ENCODE data around the gene NDUFC1. TPM values are rescaled to one million over a fixed set of nuclear protein-coding genes. Genes with fewer than 3 reads are reported as not detected.

The NDUFC1 gene
- total and polyA plus RNA-seq, 9 of the 15 experiments (the other 6 are each of a cell fraction or from before 2014, with no cell fraction given), result 58.9 to 378 (median 120) TPM

DNA sequence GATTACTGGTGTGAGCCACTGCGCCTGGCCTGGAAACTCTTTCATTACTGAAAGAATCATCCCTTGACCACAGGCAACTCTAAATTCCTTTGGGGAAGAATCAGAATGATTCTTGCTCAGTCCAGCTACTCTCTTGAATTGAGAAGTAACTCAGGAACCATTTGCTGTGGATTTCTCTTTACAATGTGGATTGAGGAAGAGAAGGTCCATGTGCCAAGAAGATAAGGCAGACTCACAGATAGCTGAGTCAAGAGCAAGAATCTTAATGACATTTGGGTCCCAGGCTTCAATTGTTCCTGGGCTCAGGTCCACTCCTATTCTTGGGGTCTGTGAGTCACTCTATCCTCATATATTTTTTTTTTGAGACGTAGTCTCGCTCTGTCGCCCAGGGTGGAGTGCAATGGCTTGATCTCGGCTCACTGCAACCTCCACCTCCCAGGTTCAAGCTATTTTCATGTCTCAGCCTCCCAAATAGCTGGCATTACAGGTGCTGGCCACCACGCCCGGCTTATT is 16.0 kb downstream of the NDUFC1 start:
- in situ Hi-C loops (cut with MboI) (no loop called here), intact Hi-C loops (cut with micrococcal nuclease) (no loop called here)
- peak in 1 of 4 experiments; percentile 16 for DNase-seq (ENCODE audit: extremely low read depth in 1 of 4, low spot score in 3 of 4)
- Histone ChIP-seq H3K4me3 (no peak overlapping the region), H3K36me3 (ENCODE audit: control insufficient read depth, insufficient read depth, low read length) (peaks cover 16% of the 10 kb centered on the region; the same call in 1 of the 3 replicates), H3K27ac (ENCODE audit: extremely low read depth, low read depth, low read length) (no peak overlapping the region), H3K79me2 (ENCODE audit: control insufficient read depth, insufficient read depth, low read length) (no peaks in the 10 kb centered on the region), H3K9me3 (replicated peaks; ENCODE audit: control insufficient read depth, insufficient read depth, low read depth, low read length) (no peaks in the 10 kb centered on the region), H2AFZ (ENCODE audit: low read depth, low read length) (no peak overlapping the region), H3K9ac (ENCODE audit: insufficient read depth in 1 of 2, low read depth in 2 of 2, low read length in 2 of 2) (no peak overlapping the region), H3K27me3 (ENCODE audit: control insufficient read depth in 2 of 2, insufficient read depth in 2 of 2, low read length in 2 of 2) (no peaks in the 10 kb centered on the region), H3K4me1 (replicated peaks in 1 of 2; ENCODE audit: control insufficient read depth in 2 of 2, insufficient read depth in 2 of 2, low read length in 2 of 2) (no peaks in the 10 kb centered on the region), H4K20me1 (replicated peaks; ENCODE audit: control insufficient read depth, insufficient read depth, low read length) (no peaks in the 10 kb centered on the region), H3K9me1 (ENCODE audit: control insufficient read depth, insufficient read depth, low read length) (no peaks in the 10 kb centered on the region), H3K4me2 (ENCODE audit: insufficient read depth, low read length) (no peak overlapping the region)
- ChIA-PET CTCF (ENCODE audit: low intra/inter-chr PET ratio) (no interaction called here), POLR2A (interaction anchor here (0.7 to 1.2 kb wide), 3 partner anchors 9 to 207 kb away, joined by 3 to 7 read pairs (median 5); no protein-coding TSS in a partner anchor)
- 65% methylated on average over 7 of the region's 7 CpGs for WGBS (ENCODE audit: insufficient coverage, low coverage, missing lambda C conversion rate)
- no peak; the same call in 2 of the 3 replicates for ATAC-seq
- FAIRE-seq, result no peak
- no TSS peak for BruUV-seq (replicated peaks)
- TF ChIP-seq ZEB2 (IDR thresholded peaks at IDR 0.05) (no peak), TCF7L2 (IDR thresholded peaks at IDR 0.05; ENCODE audit: low read depth, low read length) (no peak), ZBTB7A (IDR thresholded peaks at IDR 0.05; ENCODE audit: borderline replicate concordance, control insufficient read depth, low read depth, low read length) (no peak), CBFA2T3 (IDR thresholded peaks at IDR 0.05) (peak; percentile 11; the same call in 1 of the 2 replicates), KLF16 (IDR thresholded peaks at IDR 0.05) (no peak), ZNF445 (CRISPR knock-in tag; IDR thresholded peaks at IDR 0.05; ENCODE audit: low read depth) (no peak), FOSL1 (tag; conservative IDR thresholded peaks at IDR 0.05) (peak; percentile 35; the same call in 1 of the 2 replicates), ZNF263 (CRISPR knock-in tag; IDR thresholded peaks at IDR 0.05; ENCODE audit: borderline replicate concordance) (no peak)
- TF ChIP-seq, protein P1, sequence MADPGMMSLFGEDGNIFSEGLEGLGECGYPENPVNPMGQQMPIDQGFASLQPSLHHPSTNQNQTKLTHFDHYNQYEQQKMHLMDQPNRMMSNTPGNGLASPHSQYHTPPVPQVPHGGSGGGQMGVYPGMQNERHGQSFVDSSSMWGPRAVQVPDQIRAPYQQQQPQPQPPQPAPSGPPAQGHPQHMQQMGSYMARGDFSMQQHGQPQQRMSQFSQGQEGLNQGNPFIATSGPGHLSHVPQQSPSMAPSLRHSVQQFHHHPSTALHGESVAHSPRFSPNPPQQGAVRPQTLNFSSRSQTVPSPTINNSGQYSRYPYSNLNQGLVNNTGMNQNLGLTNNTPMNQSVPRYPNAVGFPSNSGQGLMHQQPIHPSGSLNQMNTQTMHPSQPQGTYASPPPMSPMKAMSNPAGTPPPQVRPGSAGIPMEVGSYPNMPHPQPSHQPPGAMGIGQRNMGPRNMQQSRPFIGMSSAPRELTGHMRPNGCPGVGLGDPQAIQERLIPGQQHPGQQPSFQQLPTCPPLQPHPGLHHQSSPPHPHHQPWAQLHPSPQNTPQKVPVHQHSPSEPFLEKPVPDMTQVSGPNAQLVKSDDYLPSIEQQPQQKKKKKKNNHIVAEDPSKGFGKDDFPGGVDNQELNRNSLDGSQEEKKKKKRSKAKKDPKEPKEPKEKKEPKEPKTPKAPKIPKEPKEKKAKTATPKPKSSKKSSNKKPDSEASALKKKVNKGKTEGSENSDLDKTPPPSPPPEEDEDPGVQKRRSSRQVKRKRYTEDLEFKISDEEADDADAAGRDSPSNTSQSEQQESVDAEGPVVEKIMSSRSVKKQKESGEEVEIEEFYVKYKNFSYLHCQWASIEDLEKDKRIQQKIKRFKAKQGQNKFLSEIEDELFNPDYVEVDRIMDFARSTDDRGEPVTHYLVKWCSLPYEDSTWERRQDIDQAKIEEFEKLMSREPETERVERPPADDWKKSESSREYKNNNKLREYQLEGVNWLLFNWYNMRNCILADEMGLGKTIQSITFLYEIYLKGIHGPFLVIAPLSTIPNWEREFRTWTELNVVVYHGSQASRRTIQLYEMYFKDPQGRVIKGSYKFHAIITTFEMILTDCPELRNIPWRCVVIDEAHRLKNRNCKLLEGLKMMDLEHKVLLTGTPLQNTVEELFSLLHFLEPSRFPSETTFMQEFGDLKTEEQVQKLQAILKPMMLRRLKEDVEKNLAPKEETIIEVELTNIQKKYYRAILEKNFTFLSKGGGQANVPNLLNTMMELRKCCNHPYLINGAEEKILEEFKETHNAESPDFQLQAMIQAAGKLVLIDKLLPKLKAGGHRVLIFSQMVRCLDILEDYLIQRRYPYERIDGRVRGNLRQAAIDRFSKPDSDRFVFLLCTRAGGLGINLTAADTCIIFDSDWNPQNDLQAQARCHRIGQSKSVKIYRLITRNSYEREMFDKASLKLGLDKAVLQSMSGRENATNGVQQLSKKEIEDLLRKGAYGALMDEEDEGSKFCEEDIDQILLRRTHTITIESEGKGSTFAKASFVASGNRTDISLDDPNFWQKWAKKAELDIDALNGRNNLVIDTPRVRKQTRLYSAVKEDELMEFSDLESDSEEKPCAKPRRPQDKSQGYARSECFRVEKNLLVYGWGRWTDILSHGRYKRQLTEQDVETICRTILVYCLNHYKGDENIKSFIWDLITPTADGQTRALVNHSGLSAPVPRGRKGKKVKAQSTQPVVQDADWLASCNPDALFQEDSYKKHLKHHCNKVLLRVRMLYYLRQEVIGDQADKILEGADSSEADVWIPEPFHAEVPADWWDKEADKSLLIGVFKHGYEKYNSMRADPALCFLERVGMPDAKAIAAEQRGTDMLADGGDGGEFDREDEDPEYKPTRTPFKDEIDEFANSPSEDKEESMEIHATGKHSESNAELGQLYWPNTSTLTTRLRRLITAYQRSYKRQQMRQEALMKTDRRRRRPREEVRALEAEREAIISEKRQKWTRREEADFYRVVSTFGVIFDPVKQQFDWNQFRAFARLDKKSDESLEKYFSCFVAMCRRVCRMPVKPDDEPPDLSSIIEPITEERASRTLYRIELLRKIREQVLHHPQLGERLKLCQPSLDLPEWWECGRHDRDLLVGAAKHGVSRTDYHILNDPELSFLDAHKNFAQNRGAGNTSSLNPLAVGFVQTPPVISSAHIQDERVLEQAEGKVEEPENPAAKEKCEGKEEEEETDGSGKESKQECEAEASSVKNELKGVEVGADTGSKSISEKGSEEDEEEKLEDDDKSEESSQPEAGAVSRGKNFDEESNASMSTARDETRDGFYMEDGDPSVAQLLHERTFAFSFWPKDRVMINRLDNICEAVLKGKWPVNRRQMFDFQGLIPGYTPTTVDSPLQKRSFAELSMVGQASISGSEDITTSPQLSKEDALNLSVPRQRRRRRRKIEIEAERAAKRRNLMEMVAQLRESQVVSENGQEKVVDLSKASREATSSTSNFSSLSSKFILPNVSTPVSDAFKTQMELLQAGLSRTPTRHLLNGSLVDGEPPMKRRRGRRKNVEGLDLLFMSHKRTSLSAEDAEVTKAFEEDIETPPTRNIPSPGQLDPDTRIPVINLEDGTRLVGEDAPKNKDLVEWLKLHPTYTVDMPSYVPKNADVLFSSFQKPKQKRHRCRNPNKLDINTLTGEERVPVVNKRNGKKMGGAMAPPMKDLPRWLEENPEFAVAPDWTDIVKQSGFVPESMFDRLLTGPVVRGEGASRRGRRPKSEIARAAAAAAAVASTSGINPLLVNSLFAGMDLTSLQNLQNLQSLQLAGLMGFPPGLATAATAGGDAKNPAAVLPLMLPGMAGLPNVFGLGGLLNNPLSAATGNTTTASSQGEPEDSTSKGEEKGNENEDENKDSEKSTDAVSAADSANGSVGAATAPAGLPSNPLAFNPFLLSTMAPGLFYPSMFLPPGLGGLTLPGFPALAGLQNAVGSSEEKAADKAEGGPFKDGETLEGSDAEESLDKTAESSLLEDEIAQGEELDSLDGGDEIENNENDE (IDR thresholded peaks at IDR 0.05; ENCODE audit: low read depth, low read length), result no peak
- TF ChIP-seq, protein P2, sequence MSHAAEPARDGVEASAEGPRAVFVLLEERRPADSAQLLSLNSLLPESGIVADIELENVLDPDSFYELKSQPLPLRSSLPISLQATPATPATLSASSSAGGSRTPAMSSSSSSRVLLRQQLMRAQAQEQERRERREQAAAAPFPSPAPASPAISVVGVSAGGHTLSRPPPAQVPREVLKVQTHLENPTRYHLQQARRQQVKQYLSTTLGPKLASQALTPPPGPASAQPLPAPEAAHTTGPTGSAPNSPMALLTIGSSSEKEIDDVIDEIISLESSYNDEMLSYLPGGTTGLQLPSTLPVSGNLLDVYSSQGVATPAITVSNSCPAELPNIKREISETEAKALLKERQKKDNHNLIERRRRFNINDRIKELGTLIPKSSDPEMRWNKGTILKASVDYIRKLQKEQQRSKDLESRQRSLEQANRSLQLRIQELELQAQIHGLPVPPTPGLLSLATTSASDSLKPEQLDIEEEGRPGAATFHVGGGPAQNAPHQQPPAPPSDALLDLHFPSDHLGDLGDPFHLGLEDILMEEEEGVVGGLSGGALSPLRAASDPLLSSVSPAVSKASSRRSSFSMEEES (CRISPR knock-in tag; IDR thresholded peaks at IDR 0.05), result no peak

Measured in K562 (cell line).